ENCODE results near the gene SHPK. TPM values are rescaled to one million over a fixed set of nuclear protein-coding genes. Genes with fewer than 3 reads are reported as not detected.

The SHPK gene
- 10.7 and 13.4 TPM in 2 replicates for polyA plus RNA-seq (2011; rRNA removed)
- 15.7 and 19.9 TPM in 2 replicates for polyA plus RNA-seq (2012; cell fraction: cytosol; rRNA removed)
- polyA plus RNA-seq (2012; cell fraction: nucleus; rRNA removed) = 29.1 and 32.1 TPM in 2 replicates
- polyA plus RNA-seq (2017; fragmentation: RNase III; extraction: RNeasy Plus Mini Kit Qiagen cat#74134 plus additional on column Dnase treatment) = 9.5 to 11.2 TPM (median 10.9 TPM) in 3 replicates
- polyA minus RNA-seq (2011; rRNA and poly(A)+ RNA removed) = 24.3 TPM in 2 replicates

GRCh38 chr17:3636154-3636907 is at the start of gene SHPK, which contains the start of gene CTNS:
SHPK (minus strand) TSS chr17:3636250; CDS start chr17:3636219, 31 bp downstream.
CTNS (plus strand) TSS chr17:3636760; CDS start chr17:3640207, 3,447 bp downstream.
- ChIA-PET CTCF (interaction anchor here (0.5 to 3.8 kb wide), 12 partner anchors 11 to 851 kb away, joined by 3 to 27 read pairs (median 4); partner anchors contain the start of genes EMC6 and TAX1BP3), POLR2A (interaction anchor here (0.6 to 2.2 kb wide), 15 partner anchors 8 to 788 kb away, joined by 3 to 24 read pairs (median 3); partner anchors contain the start of gene HASPIN)
- no peak for FAIRE-seq
- peak; percentile 94 to 97 for ATAC-seq
- 2% methylated on average over 27 of the region's 68 CpGs for WGBS (ENCODE audit: missing lambda C conversion rate)
- peak; percentile 97 to 99 for DNase-seq (ENCODE audit: low read depth in 1 of 2, low spot score in 1 of 2)
- Histone ChIP-seq H3K4me1 (peaks cover 14% of the 10 kb centered on the region), H3K27ac (peak within 1 kb of the TSS; percentile 90 to 97), H3K4me3 (peak within 1 kb of the TSS; percentile 93), H3K9me3 (no peaks in the 10 kb centered on the region), H3K4me2 (peak within 1 kb of the TSS; percentile 84)
- TF ChIP-seq POLR2A (IDR thresholded peaks at IDR 0.05; ENCODE audit: low read length) = peak; percentile 93
- no peak for TF ChIP-seq FOXS1 (CRISPR knock-in tag; IDR thresholded peaks at IDR 0.05)
- TF ChIP-seq KDM5A (IDR thresholded peaks at IDR 0.05) = peak; percentile 90
- no peak for TF ChIP-seq FOSL2 (IDR thresholded peaks at IDR 0.05)
- TF ChIP-seq FOSL2 (CRISPR knock-in tag; IDR thresholded peaks at IDR 0.05) = 0 out of 2 replicates have a peak, but pooled peaks have one; percentile 16
- TF ChIP-seq USF2 (IDR thresholded peaks at IDR 0.05) = peak; percentile 99
- TF ChIP-seq ZFP36 (IDR thresholded peaks at IDR 0.05; ENCODE audit: borderline replicate concordance, partially characterized antibody) = no peak
- TF ChIP-seq RAD21 (conservative IDR thresholded peaks at IDR 0.05 in 1 of 2, IDR thresholded peaks at IDR 0.05 in 1 of 2) = no peak
- TF ChIP-seq MAX (IDR thresholded peaks at IDR 0.05) = peak; percentile 90
- peak; percentile 67 to 70; a peak in 4 of 5 replicates for TF ChIP-seq JUN (IDR thresholded peaks at IDR 0.05)
- no peak for TF ChIP-seq REST (IDR thresholded peaks at IDR 0.05)
- TF ChIP-seq HOXA7 (CRISPR knock-in tag; IDR thresholded peaks at IDR 0.05) = no peak
- TF ChIP-seq BCL3 (IDR thresholded peaks at IDR 0.05) = peak; percentile 28; the same call in 2 of the 3 replicates
- peak; percentile 83 for TF ChIP-seq E2F6 (IDR thresholded peaks at IDR 0.05; ENCODE audit: borderline replicate concordance, low read depth)
- TF ChIP-seq TP53 (CRISPR knock-in tag; IDR thresholded peaks at IDR 0.05) = 0 out of 2 replicates have a peak, but pooled peaks have one; percentile 43
- peak; percentile 15; the same call in 1 of the 2 replicates for TF ChIP-seq TFCP2L1 (CRISPR knock-in tag; IDR thresholded peaks at IDR 0.05)
- peak; percentile 92 for TF ChIP-seq PBX3 (IDR thresholded peaks at IDR 0.05)
- TF ChIP-seq RNF2 (IDR thresholded peaks at IDR 0.05; ENCODE audit: borderline replicate concordance, low read depth) = no peak

Data from A549 (cell line).